ENCODE measurements around the gene CD86.

GRCh38 chr3:122010506-122010905 lies 44.7 kb upstream of the CD86 start:
- TF ChIP-seq, protein P1, sequence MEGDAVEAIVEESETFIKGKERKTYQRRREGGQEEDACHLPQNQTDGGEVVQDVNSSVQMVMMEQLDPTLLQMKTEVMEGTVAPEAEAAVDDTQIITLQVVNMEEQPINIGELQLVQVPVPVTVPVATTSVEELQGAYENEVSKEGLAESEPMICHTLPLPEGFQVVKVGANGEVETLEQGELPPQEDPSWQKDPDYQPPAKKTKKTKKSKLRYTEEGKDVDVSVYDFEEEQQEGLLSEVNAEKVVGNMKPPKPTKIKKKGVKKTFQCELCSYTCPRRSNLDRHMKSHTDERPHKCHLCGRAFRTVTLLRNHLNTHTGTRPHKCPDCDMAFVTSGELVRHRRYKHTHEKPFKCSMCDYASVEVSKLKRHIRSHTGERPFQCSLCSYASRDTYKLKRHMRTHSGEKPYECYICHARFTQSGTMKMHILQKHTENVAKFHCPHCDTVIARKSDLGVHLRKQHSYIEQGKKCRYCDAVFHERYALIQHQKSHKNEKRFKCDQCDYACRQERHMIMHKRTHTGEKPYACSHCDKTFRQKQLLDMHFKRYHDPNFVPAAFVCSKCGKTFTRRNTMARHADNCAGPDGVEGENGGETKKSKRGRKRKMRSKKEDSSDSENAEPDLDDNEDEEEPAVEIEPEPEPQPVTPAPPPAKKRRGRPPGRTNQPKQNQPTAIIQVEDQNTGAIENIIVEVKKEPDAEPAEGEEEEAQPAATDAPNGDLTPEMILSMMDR (IDR thresholded peaks at IDR 0.05 in 4 of 5, conservative IDR thresholded peaks at IDR 0.05 in 1 of 5): no peak
- TF ChIP-seq POLR2A (IDR thresholded peaks at IDR 0.05): no peak

All from gastrocnemius medialis (tissue), 4 donors.